Astrocyte (in vitro differentiated cells and primary cell): ENCODE results near the gene CNNM2. TPM values are rescaled to one million over a fixed set of nuclear protein-coding genes. Genes with fewer than 3 reads are reported as not detected.

ENCODE experiments used
- DNase-seq: peaks from one replicate; pipeline ENCODE4 v3.0.0-alpha.2; 2010; ENCODE audit warnings: low read depth
- FAIRE-seq: peaks from 2 replicates; lab custom pipeline; 2011; peaks lifted over from hg19 to GRCh38; lab: Jason Lieb, UNC
- H2AFZ ChIP-seq: 2 replicates; pipeline ENCODE4 v1.6.0; 2012; ENCODE audit warnings: low read depth, low read length, inconsistent platforms
- H3K27ac ChIP-seq: 2 replicates; pipeline ENCODE4 v1.5.1; 2011; ENCODE audit warnings: low read depth, low read length, inconsistent platforms
- H3K27me3 ChIP-seq: 2 replicates; pipeline ENCODE4 v1.6.0; 2011; ENCODE audit warnings: low read length, inconsistent platforms; ENCODE audit not compliant: insufficient read depth
- H3K36me3 ChIP-seq: 2 replicates; pipeline ENCODE4 v1.5.1; 2011; ENCODE audit warnings: low read length, inconsistent platforms; ENCODE audit not compliant: insufficient read depth
- H3K4me1 ChIP-seq: 2 replicates; pipeline ENCODE4 v1.5.1; 2011; ENCODE audit warnings: low read length, inconsistent platforms; ENCODE audit not compliant: insufficient read depth
- H3K4me2 ChIP-seq: 2 replicates; pipeline ENCODE4 v1.6.0; 2012; ENCODE audit warnings: low read length, inconsistent platforms
- H3K4me3 ChIP-seq: 2 replicates; pipeline ENCODE4 v1.5.1; 2011; ENCODE audit warnings: low read depth, mild to moderate bottlenecking, low read length, inconsistent platforms; ENCODE audit not compliant: insufficient read depth
- H3K79me2 ChIP-seq: 2 replicates; pipeline ENCODE4 v1.6.0; 2012; ENCODE audit warnings: mild to moderate bottlenecking, low read length, inconsistent platforms; ENCODE audit not compliant: insufficient read depth
- H3K9ac ChIP-seq: 2 replicates; pipeline ENCODE4 v1.6.0; 2012; ENCODE audit warnings: mild to moderate bottlenecking, low read length, inconsistent platforms
- H3K9me3 ChIP-seq: 2 replicates; pipeline ENCODE4 v1.5.1; 2012; ENCODE audit warnings: low read depth, mild to moderate bottlenecking, low read length, inconsistent platforms; ENCODE audit not compliant: insufficient read depth
- H4K20me1 ChIP-seq: 2 replicates; pipeline ENCODE4 v1.6.0; 2012; ENCODE audit warnings: low read length, inconsistent platforms; ENCODE audit not compliant: insufficient read depth
- H3K27ac Mint-ChIP-seq: one replicate; pipeline ENCODE4 v1.8.0; 2021; ENCODE audit warnings: mild to moderate bottlenecking, mixed read lengths; ENCODE audit not compliant: unreplicated experiment
- H3K27me3 Mint-ChIP-seq: one replicate; pipeline ENCODE4 v1.8.0; 2021; ENCODE audit warnings: low read depth, mixed read lengths; ENCODE audit not compliant: unreplicated experiment
- H3K36me3 Mint-ChIP-seq: one replicate; pipeline ENCODE4 v1.8.0; 2021; ENCODE audit warnings: low read depth, mixed read lengths; ENCODE audit not compliant: unreplicated experiment
- H3K4me1 Mint-ChIP-seq: one replicate; pipeline ENCODE4 v1.8.0; 2021; ENCODE audit warnings: low read depth, mixed read lengths; ENCODE audit not compliant: unreplicated experiment
- H3K4me3 Mint-ChIP-seq: one replicate; pipeline ENCODE4 v1.8.0; 2021; ENCODE audit warnings: mild to moderate bottlenecking, moderate library complexity, mixed read lengths; ENCODE audit not compliant: unreplicated experiment
- H3K9me3 Mint-ChIP-seq: one replicate; pipeline ENCODE4 v1.8.0; 2021; ENCODE audit warnings: mild to moderate bottlenecking, mixed read lengths; ENCODE audit not compliant: unreplicated experiment
- CTCF ChIP-seq: IDR thresholded peaks from 2 replicates; pipeline ENCODE4 v1.5.1; 2011; ENCODE audit warnings: low read depth, mild to moderate bottlenecking, inconsistent platforms, low read length, moderate library complexity; ENCODE audit not compliant: insufficient read depth
- EZH2 ChIP-seq: IDR thresholded peaks from 2 replicates; pipeline ENCODE4 v1.6.1; 2012; ENCODE audit warnings: mild to moderate bottlenecking, low read length, inconsistent platforms; ENCODE audit not compliant: insufficient read depth
- total RNA-seq: library from RNA; stranded (reverse); gene quantifications from 2 replicates; pipeline ENCODE4 v1.2.1, GENCODE V29; 2021

The CNNM2 gene
- total RNA-seq, 1 donor from 2014 or later: 9.9 TPM

- Histone ChIP-seq H3K36me3 (peaks cover 14% of the 10 kb centered on the region), H3K9ac (no peak overlapping the region), H4K20me1 (no peaks in the 10 kb centered on the region), H3K4me1 (no peaks in the 10 kb centered on the region), H3K9me3 (no peaks in the 10 kb centered on the region), H3K4me3 (no peak overlapping the region), H3K79me2 (no peaks in the 10 kb centered on the region), H3K27ac (no peak overlapping the region), H2AFZ (no peak overlapping the region), H3K27me3 (no peaks in the 10 kb centered on the region), H3K4me2 (no peak overlapping the region)
- TF ChIP-seq CTCF: no peak
- no peak for TF ChIP-seq EZH2
- Mint-ChIP-seq H3K36me3 (peaks cover 25% of the 10 kb centered on the region), H3K4me1 (no peaks in the 10 kb centered on the region), H3K4me3 (no peak overlapping the region), H3K9me3 (no peaks in the 10 kb centered on the region), H3K27ac (peak overlapping the region; percentile 23), H3K27me3 (no peaks in the 10 kb centered on the region)
- FAIRE-seq: no peak
- no peak for DNase-seq
Observed at GRCh38 chr10:103083266-103083976, 165.3 kb downstream of the CNNM2 start.

- DNase-seq (no peak), FAIRE-seq (no peak)
- TF ChIP-seq EZH2: no peak
- TF ChIP-seq CTCF: no peak
- Mint-ChIP-seq H3K27ac (no peak overlapping the region), H3K27me3 (no peaks in the 10 kb centered on the region), H3K4me1 (no peaks in the 10 kb centered on the region), H3K36me3 (peaks cover 24% of the 10 kb centered on the region), H3K4me3 (no peak overlapping the region), H3K9me3 (no peaks in the 10 kb centered on the region)
- Histone ChIP-seq H3K9ac (no peak overlapping the region), H4K20me1 (no peaks in the 10 kb centered on the region), H2AFZ (no peak overlapping the region), H3K27ac (no peak overlapping the region), H3K79me2 (no peaks in the 10 kb centered on the region), H3K4me3 (no peak overlapping the region), H3K4me1 (no peaks in the 10 kb centered on the region), H3K27me3 (no peaks in the 10 kb centered on the region), H3K4me2 (no peak overlapping the region), H3K36me3 (peaks cover 20% of the 10 kb centered on the region), H3K9me3 (no peaks in the 10 kb centered on the region)
Observed at GRCh38 chr10:103083977-103084320, 165.9 kb downstream of the CNNM2 start.

GRCh38 chr10:103086261-103086660, 168.2 kb downstream of the CNNM2 start:
- no peaks in the 10 kb centered on the region for H3K4me1 Mint-ChIP-seq
- DNase-seq (no peak), FAIRE-seq (no peak)
- peaks cover 34% of the 10 kb centered on the region for H3K36me3 Mint-ChIP-seq
- no peaks in the 10 kb centered on the region for H3K9me3 ChIP-seq
- H3K4me3 ChIP-seq: no peak overlapping the region
- H3K9me3 Mint-ChIP-seq: no peaks in the 10 kb centered on the region
- H3K4me3 Mint-ChIP-seq: no peak overlapping the region
- H3K27ac Mint-ChIP-seq: no peak overlapping the region
- TF ChIP-seq EZH2 (no peak), CTCF (no peak)
- H3K79me2 ChIP-seq: no peaks in the 10 kb centered on the region
- no peaks in the 10 kb centered on the region for H4K20me1 ChIP-seq
- no peaks in the 10 kb centered on the region for H3K27me3 Mint-ChIP-seq
- no peak overlapping the region for H3K9ac ChIP-seq
- H3K36me3 ChIP-seq: peaks cover 40% of the 10 kb centered on the region
- no peaks in the 10 kb centered on the region for H3K4me1 ChIP-seq
- no peak overlapping the region for H3K27ac ChIP-seq
- H3K27me3 ChIP-seq: no peaks in the 10 kb centered on the region
- no peak overlapping the region for H2AFZ ChIP-seq
- H3K4me2 ChIP-seq: no peak overlapping the region
